ENCODE measurements around the gene TOGARAM1.

TOGARAM1 gene

GRCh38 chr14:45103806-45104205 lies 141.8 kb downstream of the TOGARAM1 start:
- DNase-seq, result no peak

- DNase-seq, result no peak
Observed at GRCh38 chr14:45104561-45104960, 142.6 kb downstream of the TOGARAM1 start.

GRCh38 chr14:45112896-45113781 lies 151.1 kb downstream of the TOGARAM1 start:
- no peak for DNase-seq

GRCh38 chr14:45114327-45114726 lies 152.3 kb downstream of the TOGARAM1 start:
- no peak for DNase-seq

GRCh38 chr14:45118594-45118993 lies 156.6 kb downstream of the TOGARAM1 start:
- no peak for DNase-seq

- no peak for DNase-seq
Observed at GRCh38 chr14:45120096-45120495, 158.1 kb downstream of the TOGARAM1 start.

GRCh38 chr14:45123271-45123670 lies 161.3 kb downstream of the TOGARAM1 start:
- DNase-seq, result no peak

All from NCI-H446 (cell line).